GM18868 (cell line): ENCODE measurements around the gene KDM4C.
A peak's percentile ranks its signal among the peaks of the same experiment; 100 is the strongest.
"Not testable (repeated sequence)": the region's sequence is repeated elsewhere in the genome, so short reads cannot be mapped to it uniquely, and the experiment has no call there.

Experiments used
- ATAC-seq: cut with Tn5 transposase; IDR thresholded peaks from one replicate; pipeline ENCODE4 v1.9.1; 2021; ENCODE audit warnings: mild to moderate bottlenecking, moderate library complexity; ENCODE audit not compliant: unreplicated experiment

The KDM4C gene

GRCh38 chr9:7011395-7012067, 253.8 kb downstream of the KDM4C start:
- ATAC-seq = peak; percentile 91

- ATAC-seq = no peak
Measured at GRCh38 chr9:7027996-7028395, 270.2 kb downstream of the KDM4C start.

- ATAC-seq = no peak
Measured at GRCh38 chr9:7028591-7028990, 270.8 kb downstream of the KDM4C start.

GRCh38 chr9:7030943-7031342, 273.2 kb downstream of the KDM4C start:
- ATAC-seq = not testable (repeated sequence)

- no peak for ATAC-seq
Measured at GRCh38 chr9:7033076-7034045, 275.6 kb downstream of the KDM4C start.

- no peak for ATAC-seq
Measured at GRCh38 chr9:7037176-7037575, 279.4 kb downstream of the KDM4C start.

GRCh38 chr9:7042124-7042523, 284.4 kb downstream of the KDM4C start:
- ATAC-seq = no peak

- no peak for ATAC-seq
Measured at GRCh38 chr9:7045361-7045760, 287.6 kb downstream of the KDM4C start.

GRCh38 chr9:7051711-7052110, 293.9 kb downstream of the KDM4C start:
- no peak for ATAC-seq

GRCh38 chr9:7053903-7054302, 296.1 kb downstream of the KDM4C start:
- ATAC-seq = no peak

- peak; percentile 90 for ATAC-seq
Measured at GRCh38 chr9:7055171-7055903, 297.6 kb downstream of the KDM4C start.

- ATAC-seq = no peak
Measured at GRCh38 chr9:7056254-7056653, 298.5 kb downstream of the KDM4C start.

- ATAC-seq = no peak
Measured at GRCh38 chr9:7058473-7058872, 300.7 kb downstream of the KDM4C start.

- ATAC-seq = no peak
Measured at GRCh38 chr9:7067169-7067568, 309.4 kb downstream of the KDM4C start.

GRCh38 chr9:7071916-7072315, 314.1 kb downstream of the KDM4C start:
- ATAC-seq = no peak

GRCh38 chr9:7073706-7074105, 315.9 kb downstream of the KDM4C start:
- ATAC-seq = no peak

GRCh38 chr9:7075154-7075553, 317.4 kb downstream of the KDM4C start:
- no peak for ATAC-seq

- no peak for ATAC-seq
Measured at GRCh38 chr9:7079051-7079450, 321.3 kb downstream of the KDM4C start.

- no peak for ATAC-seq
Measured at GRCh38 chr9:7081065-7081600, 323.4 kb downstream of the KDM4C start.

- ATAC-seq = no peak
Measured at GRCh38 chr9:7083192-7083591, 325.4 kb downstream of the KDM4C start.

GRCh38 chr9:7085357-7085756, 327.6 kb downstream of the KDM4C start:
- ATAC-seq = peak; percentile 52
